Measurements from ENCODE around the gene ITPRIP.

The ITPRIP gene

DNA sequence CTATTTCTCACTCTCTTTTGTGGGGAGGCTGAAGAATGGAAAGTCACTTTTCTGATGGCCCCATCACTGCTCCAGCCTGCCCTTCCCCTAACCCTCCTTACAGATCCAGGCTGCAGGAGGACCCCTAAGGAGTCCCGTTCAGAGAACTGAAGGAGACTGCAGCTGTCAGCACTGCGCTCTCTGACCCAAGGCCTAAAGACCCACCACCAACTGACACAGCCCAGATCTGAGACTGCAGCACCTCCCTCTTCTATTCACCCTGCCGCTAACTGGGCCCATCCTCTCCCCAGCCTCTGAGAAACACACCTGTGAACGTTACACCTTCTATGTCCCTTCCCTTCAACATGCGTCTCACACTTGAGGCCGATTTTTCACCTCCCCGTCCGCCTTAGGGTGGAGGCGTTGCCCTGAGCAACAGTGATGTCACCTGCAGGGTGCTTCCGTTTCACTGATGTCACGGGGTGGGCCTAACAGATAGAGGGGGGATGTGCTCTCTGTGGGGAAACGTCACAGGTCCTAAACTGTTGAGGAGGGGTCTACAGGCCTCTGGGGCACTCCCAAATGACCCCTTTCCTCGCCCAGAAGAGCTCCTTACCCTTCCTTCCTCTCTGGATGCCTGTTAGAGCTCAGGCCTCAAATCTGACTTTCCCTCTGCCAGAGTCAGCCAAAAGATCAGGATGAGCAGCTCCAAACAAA lies 5.1 kb downstream of the ITPRIP start:
- ATAC-seq (no peak), DNase-seq (peak; percentile 60)
- H3K9me3 Mint-ChIP-seq: no peaks in the 10 kb centered on the region
- H3K4me1 Mint-ChIP-seq: peaks cover 90% of the 10 kb centered on the region
- peak overlapping the region; percentile 66 for H3K27ac Mint-ChIP-seq
- H3K27me3 Mint-ChIP-seq: no peaks in the 10 kb centered on the region
- H3K36me3 Mint-ChIP-seq (ENCODE audit: low read depth): peaks cover 10% of the 10 kb centered on the region
- peak overlapping the region; percentile 56 for H3K4me3 Mint-ChIP-seq

GRCh38 chr10:104332243-104333031 lies 5.8 kb downstream of the ITPRIP start:
- ATAC-seq (no peak), DNase-seq (no peak)
- no peaks in the 10 kb centered on the region for H3K9me3 Mint-ChIP-seq
- H3K4me3 Mint-ChIP-seq: peak overlapping the region; percentile 56
- H3K27ac Mint-ChIP-seq: peak overlapping the region; percentile 66
- H3K4me1 Mint-ChIP-seq: peaks cover 97% of the 10 kb centered on the region
- peaks cover 10% of the 10 kb centered on the region for H3K36me3 Mint-ChIP-seq (ENCODE audit: low read depth)
- no peaks in the 10 kb centered on the region for H3K27me3 Mint-ChIP-seq

DNA sequence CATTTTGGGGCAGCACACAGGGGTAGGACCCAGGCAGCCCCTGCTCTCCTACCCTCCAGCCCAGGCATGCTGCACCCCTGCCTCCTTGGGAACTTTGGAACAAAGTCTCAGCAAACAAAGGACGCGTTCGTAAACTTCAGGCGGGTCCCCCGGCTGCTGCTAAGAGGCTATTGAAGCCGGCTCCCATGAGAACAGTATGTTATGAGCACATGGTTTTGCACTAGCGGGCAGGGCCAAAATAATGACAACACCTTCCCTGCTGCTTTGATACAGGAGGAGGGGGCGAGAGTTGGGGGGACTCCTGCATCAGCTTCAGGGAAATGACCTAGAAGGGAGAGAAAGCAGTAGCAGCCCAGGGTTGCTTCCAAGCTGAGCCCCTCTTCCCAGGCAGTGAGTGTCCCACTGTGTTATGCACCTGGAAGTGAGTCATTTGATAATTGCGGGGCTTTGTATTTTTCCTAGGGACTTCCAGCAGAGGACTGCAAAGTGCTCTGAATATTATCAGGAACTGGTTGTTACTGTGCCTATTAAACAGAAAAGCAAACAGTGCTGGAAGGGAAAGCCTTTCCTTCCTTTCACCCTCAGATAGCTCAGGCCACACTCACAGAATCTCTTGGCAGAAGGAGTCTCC lies 6.9 kb downstream of the ITPRIP start:
- Mint-ChIP-seq H3K27ac (peak overlapping the region; percentile 52), H3K27me3 (no peaks in the 10 kb centered on the region), H3K4me1 (peaks cover 100% of the 10 kb centered on the region), H3K36me3 (ENCODE audit: low read depth) (peaks cover 10% of the 10 kb centered on the region), H3K4me3 (no peak overlapping the region), H3K9me3 (no peaks in the 10 kb centered on the region)
- no peak for DNase-seq
- no peak for ATAC-seq

GRCh38 chr10:104330168-104331110 lies 7.8 kb downstream of the ITPRIP start:
- ATAC-seq (no peak), DNase-seq (no peak)
- Mint-ChIP-seq H3K4me1 (peaks cover 100% of the 10 kb centered on the region), H3K27me3 (no peaks in the 10 kb centered on the region), H3K36me3 (ENCODE audit: low read depth) (peaks cover 13% of the 10 kb centered on the region), H3K4me3 (no peak overlapping the region), H3K27ac (peak overlapping the region; percentile 91), H3K9me3 (no peaks in the 10 kb centered on the region)

DNA sequence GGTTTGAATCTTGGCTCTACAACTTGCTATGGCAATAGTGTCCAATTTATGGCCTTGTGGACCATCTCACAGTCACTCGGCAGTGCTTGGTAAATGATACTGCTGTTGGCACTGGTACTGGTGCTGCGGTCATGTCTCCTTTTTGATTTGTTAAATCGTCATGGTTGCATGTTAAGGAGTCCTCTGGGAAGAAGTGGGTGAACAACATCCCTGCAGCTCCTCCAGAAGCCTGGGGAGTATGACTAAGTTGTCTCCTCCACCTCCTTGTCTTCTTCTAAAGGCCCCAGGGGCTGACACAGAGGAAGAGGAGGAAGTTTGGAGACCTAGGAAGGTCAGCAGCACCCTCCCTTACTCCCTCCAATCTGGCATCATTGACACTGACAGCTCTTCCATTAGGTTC lies 8.5 kb downstream of the ITPRIP start:
- ATAC-seq: peak; percentile 0

GRCh38 chr10:104328896-104329710 lies 9.2 kb downstream of the ITPRIP start:
- DNase-seq (peak; percentile 79), ATAC-seq (peak; percentile 91)
- Mint-ChIP-seq H3K36me3 (ENCODE audit: low read depth) (peaks cover 23% of the 10 kb centered on the region), H3K4me1 (peaks cover 100% of the 10 kb centered on the region), H3K4me3 (peak overlapping the region; percentile 71), H3K27ac (peak overlapping the region; percentile 91), H3K27me3 (no peaks in the 10 kb centered on the region), H3K9me3 (no peaks in the 10 kb centered on the region)

More for the DNA sequence above, 8.5 kb downstream of the ITPRIP start:
- Mint-ChIP-seq H3K4me3 (peak overlapping the region; percentile 71), H3K9me3 (no peaks in the 10 kb centered on the region), H3K27me3 (no peaks in the 10 kb centered on the region), H3K27ac (peak overlapping the region; percentile 91), H3K4me1 (peaks cover 100% of the 10 kb centered on the region), H3K36me3 (ENCODE audit: low read depth) (peaks cover 19% of the 10 kb centered on the region)
- DNase-seq: no peak

DNA sequence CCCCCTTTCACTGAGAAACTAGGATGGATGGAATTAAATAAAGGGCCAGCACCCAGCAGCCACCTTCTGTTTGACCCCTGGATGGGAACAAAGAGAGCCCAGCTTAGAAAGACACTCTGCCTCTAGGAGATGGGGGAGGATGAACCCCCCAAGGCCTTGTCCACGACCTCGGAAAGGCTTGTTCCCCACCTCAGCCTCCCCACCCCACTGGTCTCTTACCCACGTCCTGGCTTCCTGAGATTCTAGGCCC lies 9.7 kb downstream of the ITPRIP start:
- peak overlapping the region; percentile 91 for H3K27ac Mint-ChIP-seq
- peak overlapping the region; percentile 71 for H3K4me3 Mint-ChIP-seq
- peaks cover 100% of the 10 kb centered on the region for H3K4me1 Mint-ChIP-seq
- ATAC-seq (no peak), DNase-seq (no peak)
- peaks cover 25% of the 10 kb centered on the region for H3K36me3 Mint-ChIP-seq (ENCODE audit: low read depth)
- no peaks in the 10 kb centered on the region for H3K9me3 Mint-ChIP-seq
- no peaks in the 10 kb centered on the region for H3K27me3 Mint-ChIP-seq

GRCh38 chr10:104327745-104328645 lies 10.3 kb downstream of the ITPRIP start:
- Mint-ChIP-seq H3K4me3 (peak overlapping the region; percentile 71), H3K9me3 (no peaks in the 10 kb centered on the region), H3K27me3 (no peaks in the 10 kb centered on the region), H3K4me1 (peaks cover 100% of the 10 kb centered on the region), H3K36me3 (ENCODE audit: low read depth) (peaks cover 21% of the 10 kb centered on the region), H3K27ac (peak overlapping the region; percentile 91)
- DNase-seq (no peak), ATAC-seq (no peak)

GRCh38 chr10:104326991-104327610 lies 11.2 kb downstream of the ITPRIP start:
- Mint-ChIP-seq H3K4me1 (peaks cover 100% of the 10 kb centered on the region), H3K27ac (peak overlapping the region; percentile 76), H3K27me3 (no peaks in the 10 kb centered on the region), H3K9me3 (no peaks in the 10 kb centered on the region), H3K4me3 (peak overlapping the region; percentile 51), H3K36me3 (ENCODE audit: low read depth) (peaks cover 20% of the 10 kb centered on the region)
- DNase-seq (no peak), ATAC-seq (no peak)

GRCh38 chr10:104325436-104326435 lies 12.5 kb downstream of the ITPRIP start:
- H3K27ac Mint-ChIP-seq: peak overlapping the region; percentile 76
- peaks cover 97% of the 10 kb centered on the region for H3K4me1 Mint-ChIP-seq
- H3K9me3 Mint-ChIP-seq: no peaks in the 10 kb centered on the region
- H3K36me3 Mint-ChIP-seq (ENCODE audit: low read depth): peaks cover 19% of the 10 kb centered on the region
- peak overlapping the region; percentile 41 for H3K4me3 Mint-ChIP-seq
- no peak for ATAC-seq
- no peak for DNase-seq
- no peaks in the 10 kb centered on the region for H3K27me3 Mint-ChIP-seq

GRCh38 chr10:104324931-104325330 lies 13.3 kb downstream of the ITPRIP start:
- ATAC-seq (no peak), DNase-seq (no peak)
- H3K27me3 Mint-ChIP-seq: no peaks in the 10 kb centered on the region
- H3K4me1 Mint-ChIP-seq: peaks cover 97% of the 10 kb centered on the region
- peak overlapping the region; percentile 69 for H3K27ac Mint-ChIP-seq
- no peaks in the 10 kb centered on the region for H3K9me3 Mint-ChIP-seq
- peak overlapping the region; percentile 53 for H3K4me3 Mint-ChIP-seq
- H3K36me3 Mint-ChIP-seq (ENCODE audit: low read depth): peaks cover 19% of the 10 kb centered on the region
